ENCODE data around the gene PHYHIPL. TPM values are rescaled to one million over a fixed set of nuclear protein-coding genes. Genes with fewer than 3 reads are reported as not detected.

Gene PHYHIPL
- total RNA-seq, 1 experiment from 2014 or later, result not detected

- DNase-seq (ENCODE audit: extremely low read depth, low read depth), result no peak
These were observed 111.3 kb downstream of the PHYHIPL start for GRCh38 chr10:59287587-59288255.

- no peak for DNase-seq (ENCODE audit: extremely low read depth, low read depth)
These were observed 113.4 kb downstream of the PHYHIPL start for GRCh38 chr10:59289853-59290252.

- DNase-seq (ENCODE audit: extremely low read depth, low read depth), result no peak
These were observed 114.0 kb downstream of the PHYHIPL start for GRCh38 chr10:59290448-59290847.

Other genes starting within 250 kb of the PHYHIPL start
- 0.09 and 0.10 TPM in 2 replicates for gene FAM13C, start 185.9 kb downstream of the PHYHIPL start, total RNA-seq (2014; rRNA removed; shearing (Covaris generic))

Measured in NCI-H460 (cell line).